Measurements from ENCODE around the gene GEMIN4. TPM values are rescaled to one million over a fixed set of nuclear protein-coding genes. Genes with fewer than 3 reads are reported as not detected.

The GEMIN4 gene
- total and polyA plus RNA-seq, 2 experiments from 2014 or later = 14.1 to 45.0 TPM

GRCh38 chr17:799261-799660 is 47.2 kb upstream of the GEMIN4 start (continued):
- no peak for TF ChIP-seq CTCF (conservative IDR thresholded peaks at IDR 0.05; ENCODE audit: low read depth in 2 of 2)

- no peaks in the 10 kb centered on the region; the same call in 1 of the 2 replicates for H4K20me1 ChIP-seq (replicated peaks; ENCODE audit: insufficient read depth)
- H2AFZ ChIP-seq = no peak overlapping the region
- ATAC-seq (no peak), DNase-seq (ENCODE audit: low spot score) (no peak)
- Mint-ChIP-seq H3K4me1 (peaks cover 12% of the 10 kb centered on the region), H3K36me3 (ENCODE audit: low read depth) (peaks cover 17% of the 10 kb centered on the region), H3K4me3 (no peak overlapping the region), H3K27ac (no peak overlapping the region), H3K27me3 (ENCODE audit: insufficient read depth, low read depth, poor library complexity) (peaks cover 23% of the 10 kb centered on the region), H3K9me3 (no peaks in the 10 kb centered on the region; the same call in 2 of the 3 replicates)
- H3K4me2 ChIP-seq = no peak overlapping the region
- H3K79me2 ChIP-seq (replicated peaks; ENCODE audit: insufficient read depth) = no peaks in the 10 kb centered on the region
- no peak for TF ChIP-seq ZNF331 (CRISPR knock-in tag; IDR thresholded peaks at IDR 0.05; ENCODE audit: low read depth)
- TF ChIP-seq CREB1 (CRISPR knock-in tag; IDR thresholded peaks at IDR 0.05; ENCODE audit: low read depth) = no peak
- TF ChIP-seq ZNF114 (CRISPR knock-in tag; IDR thresholded peaks at IDR 0.05) = no peak
- no peak for TF ChIP-seq REST (IDR thresholded peaks at IDR 0.05; ENCODE audit: unreplicated experiment)
- no peak for TF ChIP-seq CTCF (conservative IDR thresholded peaks at IDR 0.05; ENCODE audit: low read depth in 2 of 2)
- TF ChIP-seq EZH2phosphoT487 (IDR thresholded peaks at IDR 0.05; ENCODE audit: unreplicated experiment) = no peak
- H3K27ac ChIP-seq (ENCODE audit: low read depth) = no peak overlapping the region
- H3F3A ChIP-seq (replicated peaks; ENCODE audit: low read depth) = 0 out of 2 replicates have a peak, but pooled peaks cover 4% of the 10 kb centered on the region
- H3K9me2 ChIP-seq (ENCODE audit: insufficient read depth) = no peaks in the 10 kb centered on the region
- no peak overlapping the region for H3K4me3 ChIP-seq
- H3K36me3 ChIP-seq (ENCODE audit: insufficient read depth) = no peaks in the 10 kb centered on the region; the same call in 1 of the 2 replicates
- H3K27me3 ChIP-seq (ENCODE audit: insufficient read depth) = no peaks in the 10 kb centered on the region
- H3K4me1 ChIP-seq (ENCODE audit: insufficient read depth) = no peaks in the 10 kb centered on the region
Observed at GRCh38 chr17:798246-798645, 46.2 kb upstream of the GEMIN4 start.
